Nephron progenitor cell (in vitro differentiated cells): ENCODE measurements around the gene RELL1.

ENCODE experiments used
- DNase-seq: peaks from one replicate; pipeline ENCODE4 v3.0.0; 2021
- H3K27ac Mint-ChIP-seq: 2 replicates; pipeline ENCODE4 v1.8.0; 2021; ENCODE audit warnings: mild to moderate bottlenecking, moderate library complexity, mixed read lengths
- H3K27me3 Mint-ChIP-seq: 2 replicates; pipeline ENCODE4 v1.8.0; 2021; ENCODE audit warnings: mild to moderate bottlenecking, low read depth, mixed read lengths; ENCODE audit not compliant: poor library complexity
- H3K36me3 Mint-ChIP-seq: 2 replicates; pipeline ENCODE4 v1.8.0; 2021; ENCODE audit warnings: low read depth, mixed read lengths
- H3K4me1 Mint-ChIP-seq: 2 replicates; pipeline ENCODE4 v1.8.0; 2021; ENCODE audit warnings: mixed read lengths
- H3K4me3 Mint-ChIP-seq: 2 replicates; pipeline ENCODE4 v1.8.0; 2021; ENCODE audit warnings: mild to moderate bottlenecking, moderate library complexity, mixed read lengths
- H3K9me3 Mint-ChIP-seq: 2 replicates; pipeline ENCODE4 v1.8.0; 2021; ENCODE audit warnings: mild to moderate bottlenecking, moderate library complexity, mixed read lengths
- TF ChIP-seq, protein P1 (sequence below): fragments of 200-600 bp; sonication (generic); IDR thresholded peaks from 2 replicates; pipeline ENCODE4 v1.5.0; 2021; ENCODE audit warnings: antibody characterized with exemption

Gene RELL1

GRCh38 chr4:37597034-37597433 is 89.1 kb downstream of the RELL1 start:
- no peak for DNase-seq
- H3K27me3 Mint-ChIP-seq = no peaks in the 10 kb centered on the region
- no peaks in the 10 kb centered on the region for H3K36me3 Mint-ChIP-seq
- no peak overlapping the region for H3K27ac Mint-ChIP-seq
- H3K9me3 Mint-ChIP-seq = no peaks in the 10 kb centered on the region
- TF ChIP-seq, protein P1, sequence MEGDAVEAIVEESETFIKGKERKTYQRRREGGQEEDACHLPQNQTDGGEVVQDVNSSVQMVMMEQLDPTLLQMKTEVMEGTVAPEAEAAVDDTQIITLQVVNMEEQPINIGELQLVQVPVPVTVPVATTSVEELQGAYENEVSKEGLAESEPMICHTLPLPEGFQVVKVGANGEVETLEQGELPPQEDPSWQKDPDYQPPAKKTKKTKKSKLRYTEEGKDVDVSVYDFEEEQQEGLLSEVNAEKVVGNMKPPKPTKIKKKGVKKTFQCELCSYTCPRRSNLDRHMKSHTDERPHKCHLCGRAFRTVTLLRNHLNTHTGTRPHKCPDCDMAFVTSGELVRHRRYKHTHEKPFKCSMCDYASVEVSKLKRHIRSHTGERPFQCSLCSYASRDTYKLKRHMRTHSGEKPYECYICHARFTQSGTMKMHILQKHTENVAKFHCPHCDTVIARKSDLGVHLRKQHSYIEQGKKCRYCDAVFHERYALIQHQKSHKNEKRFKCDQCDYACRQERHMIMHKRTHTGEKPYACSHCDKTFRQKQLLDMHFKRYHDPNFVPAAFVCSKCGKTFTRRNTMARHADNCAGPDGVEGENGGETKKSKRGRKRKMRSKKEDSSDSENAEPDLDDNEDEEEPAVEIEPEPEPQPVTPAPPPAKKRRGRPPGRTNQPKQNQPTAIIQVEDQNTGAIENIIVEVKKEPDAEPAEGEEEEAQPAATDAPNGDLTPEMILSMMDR = no peak
- peaks cover 2% of the 10 kb centered on the region for H3K4me1 Mint-ChIP-seq
- no peak overlapping the region for H3K4me3 Mint-ChIP-seq

- no peaks in the 10 kb centered on the region for H3K4me1 Mint-ChIP-seq
- no peaks in the 10 kb centered on the region for H3K36me3 Mint-ChIP-seq
- H3K27me3 Mint-ChIP-seq = no peaks in the 10 kb centered on the region
- no peak for DNase-seq
- H3K27ac Mint-ChIP-seq = no peak overlapping the region
- H3K4me3 Mint-ChIP-seq = no peak overlapping the region
- H3K9me3 Mint-ChIP-seq = no peaks in the 10 kb centered on the region
- TF ChIP-seq, protein P1 = no peak
Measured at GRCh38 chr4:37595875-37596680, 90.1 kb downstream of the RELL1 start.

DNA sequence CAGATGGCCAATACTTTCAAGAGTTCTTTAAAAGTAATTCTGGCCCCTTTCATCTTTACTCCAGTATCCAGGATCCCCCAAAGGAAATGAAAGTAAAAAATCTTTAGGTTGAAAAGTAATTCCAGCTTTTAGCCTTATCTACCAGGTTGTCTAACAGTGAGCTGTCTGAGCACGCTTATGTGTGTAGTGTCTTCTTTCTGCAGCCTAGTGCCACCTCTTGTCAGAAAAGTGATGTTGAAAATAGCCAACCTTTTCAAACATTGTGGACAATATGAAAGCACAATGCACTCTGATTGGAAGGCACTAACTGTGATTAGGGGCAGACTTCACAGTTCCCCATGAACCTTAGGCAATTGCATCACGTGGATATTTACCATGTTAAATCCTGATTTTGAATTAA is 92.1 kb downstream of the RELL1 start:
- no peak overlapping the region for H3K4me3 Mint-ChIP-seq
- no peaks in the 10 kb centered on the region for H3K27me3 Mint-ChIP-seq

DNA sequence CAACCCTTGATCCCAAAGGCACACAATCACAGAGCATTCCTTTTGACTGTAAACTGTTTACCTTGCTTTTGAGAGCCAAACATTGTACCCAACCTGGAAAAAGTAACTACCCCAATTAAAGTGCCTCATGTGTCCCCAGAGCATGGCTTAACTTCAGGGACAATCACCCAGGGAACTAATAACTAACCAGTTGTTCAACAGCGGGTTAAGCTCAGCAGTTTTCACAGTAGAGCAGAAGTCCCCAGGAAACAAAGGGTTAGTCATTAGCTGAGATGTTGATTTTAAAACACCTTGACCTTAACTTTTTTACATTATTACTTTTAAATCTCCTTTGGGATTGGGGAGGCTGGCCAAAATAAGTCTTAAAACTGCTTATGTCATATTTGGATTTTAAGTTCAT is 94.8 kb downstream of the RELL1 start:
- no peak overlapping the region for H3K4me3 Mint-ChIP-seq
- TF ChIP-seq, protein P1 = no peak
- no peaks in the 10 kb centered on the region for H3K36me3 Mint-ChIP-seq
- no peak for DNase-seq
- no peak overlapping the region for H3K27ac Mint-ChIP-seq
- H3K27me3 Mint-ChIP-seq = no peaks in the 10 kb centered on the region
- no peaks in the 10 kb centered on the region for H3K9me3 Mint-ChIP-seq
- no peaks in the 10 kb centered on the region for H3K4me1 Mint-ChIP-seq

More for the DNA sequence above, 92.1 kb downstream of the RELL1 start:
- no peaks in the 10 kb centered on the region for H3K36me3 Mint-ChIP-seq
- TF ChIP-seq, protein P1 = no peak
- H3K9me3 Mint-ChIP-seq = no peaks in the 10 kb centered on the region
- no peak overlapping the region for H3K27ac Mint-ChIP-seq
- no peaks in the 10 kb centered on the region for H3K4me1 Mint-ChIP-seq
- DNase-seq = no peak

- H3K27ac Mint-ChIP-seq = no peak overlapping the region
- no peak for DNase-seq
- no peak overlapping the region for H3K4me3 Mint-ChIP-seq
- peaks cover under 1% of the 10 kb centered on the region for H3K4me1 Mint-ChIP-seq
- H3K27me3 Mint-ChIP-seq = no peaks in the 10 kb centered on the region
- TF ChIP-seq, protein P1 = no peak
- H3K36me3 Mint-ChIP-seq = no peaks in the 10 kb centered on the region
- no peaks in the 10 kb centered on the region for H3K9me3 Mint-ChIP-seq
Measured at GRCh38 chr4:37590016-37590415, 96.2 kb downstream of the RELL1 start.

DNA sequence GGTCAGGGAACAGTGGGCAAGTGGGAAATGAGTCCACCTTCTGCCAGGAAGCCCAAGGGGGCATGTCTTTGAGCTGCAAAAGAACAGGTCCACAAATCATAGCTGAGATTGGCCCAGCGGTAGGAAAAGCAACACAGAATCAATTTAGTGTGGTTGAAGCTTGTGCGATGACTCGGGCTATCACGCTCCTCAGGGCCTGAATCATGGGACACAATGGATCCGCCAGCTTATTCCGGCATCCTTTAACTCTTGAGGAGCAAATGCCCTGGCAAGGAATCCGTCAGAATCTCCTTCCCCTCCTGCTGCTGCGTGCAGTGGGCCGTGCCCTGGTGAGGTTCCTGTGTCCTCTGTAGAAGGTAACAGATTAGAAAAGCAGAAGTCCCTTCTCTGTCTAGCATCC is 98.0 kb downstream of the RELL1 start:
- TF ChIP-seq, protein P1 = no peak
- no peaks in the 10 kb centered on the region for H3K9me3 Mint-ChIP-seq
- H3K27ac Mint-ChIP-seq = no peak overlapping the region
- peaks cover 16% of the 10 kb centered on the region for H3K4me1 Mint-ChIP-seq
- no peak overlapping the region for H3K4me3 Mint-ChIP-seq
- H3K36me3 Mint-ChIP-seq = no peaks in the 10 kb centered on the region
- H3K27me3 Mint-ChIP-seq = no peaks in the 10 kb centered on the region
- no peak for DNase-seq
